Breast epithelium (tissue), 4 donors: ENCODE results near the gene DRAP1. TPM values are rescaled to one million over a fixed set of nuclear protein-coding genes. Genes with fewer than 3 reads are reported as not detected.

Source experiments
- DNase-seq, 2 donors: peaks; one replicate each; pipeline ENCODE4 v3.0.0-alpha.2; 2019; ENCODE audit warnings: low spot score in 2 of 2
- H3K27ac ChIP-seq, 2 donors: fragments of 200-600 bp; sonication (generic) in 1 of 2; one replicate each; pipeline ENCODE4 v1.5.1; 2016 to 2019; ENCODE audit warnings: mild to moderate bottlenecking in 1 of 2
- H3K27me3 ChIP-seq, 2 donors: fragments of 200-600 bp; sonication (generic) in 1 of 2; one replicate each; pipeline versions ENCODE4 v1.5.1 to v1.6.0; 2017 to 2019; ENCODE audit warnings: control low read depth in 1 of 2, mild to moderate bottlenecking in 1 of 2
- H3K36me3 ChIP-seq: fragments of 200-600 bp; one replicate; pipeline ENCODE4 v1.5.1; 2019
- H3K4me1 ChIP-seq, 2 donors: fragments of 200-600 bp; sonication (generic); one replicate each; pipeline ENCODE4 v1.5.1; 2016 to 2019; ENCODE audit warnings: control low read depth in 1 of 2
- H3K4me3 ChIP-seq, 3 donors: fragments of 200-600 bp; sonication (generic); 1 replicate in 2 of 3; 2 replicates in 1 of 3; pipeline ENCODE4 v1.5.1; 2016 to 2019; ENCODE audit warnings: mild to moderate bottlenecking in 3 of 3, moderate library complexity in 2 of 3
- H3K9me3 ChIP-seq, 2 donors: fragments of 200-600 bp; sonication (generic) in 1 of 2; one replicate each; pipeline ENCODE4 v1.5.1; 2016 to 2019; ENCODE audit warnings: control low read depth in 1 of 2
- POLR2A ChIP-seq: fragments of 450-650 bp; IDR thresholded peaks from one replicate; pipeline ENCODE4 v1.6.1; 2016; ENCODE audit warnings: antibody characterized with exemption, mild to moderate bottlenecking, moderate library complexity
- POLR2AphosphoS5 ChIP-seq, 3 donors: sonication (generic); formaldehyde crosslinking; IDR thresholded peaks; one replicate each; pipeline ENCODE4 v1.6.1; 2017; ENCODE audit warnings: antibody characterized with exemption in 3 of 3
- intact Hi-C: fragments of 100-400 bp; cut with DNase I; formaldehyde crosslinking; loops from one replicate; pipeline ENCODE4 v1.15.1; 2023; ENCODE audit warnings: low total_unique reads
- total RNA-seq, 3 donors: library from RNA; depleted of rRNA; stranded (reverse); fragments of >200 nt; gene quantifications; one replicate each; pipeline ENCODE4 v1.1.0, GENCODE V29; 2016
- TF ChIP-seq, protein P1 (sequence below), 3 donors: fragments of 450-650 bp; IDR thresholded peaks; one replicate each; pipeline ENCODE4 v1.5.1; 2016 to 2017; ENCODE audit warnings: antibody characterized with exemption in 3 of 3, mild to moderate bottlenecking in 3 of 3, moderate library complexity in 3 of 3

Gene DRAP1
- total RNA-seq, 3 donors from 2014 or later, result 50.1 to 64.5 (median 51.5) TPM

GRCh38 chr11:65965986-65966762 lies 46.9 kb downstream of the DRAP1 start:
- H3K27ac ChIP-seq, result no peak overlapping the region
- peaks cover 15 to 16% of the 10 kb centered on the region in 2 donors for H3K4me1 ChIP-seq
- intact Hi-C loops, result loop anchor here (10.0 kb wide), 1 partner anchor 81 kb away; the partner anchor contains the start of gene FIBP
- TF ChIP-seq POLR2AphosphoS5 (IDR thresholded peaks at IDR 0.05) (no peak), POLR2A (no peak)
- TF ChIP-seq, protein P1, sequence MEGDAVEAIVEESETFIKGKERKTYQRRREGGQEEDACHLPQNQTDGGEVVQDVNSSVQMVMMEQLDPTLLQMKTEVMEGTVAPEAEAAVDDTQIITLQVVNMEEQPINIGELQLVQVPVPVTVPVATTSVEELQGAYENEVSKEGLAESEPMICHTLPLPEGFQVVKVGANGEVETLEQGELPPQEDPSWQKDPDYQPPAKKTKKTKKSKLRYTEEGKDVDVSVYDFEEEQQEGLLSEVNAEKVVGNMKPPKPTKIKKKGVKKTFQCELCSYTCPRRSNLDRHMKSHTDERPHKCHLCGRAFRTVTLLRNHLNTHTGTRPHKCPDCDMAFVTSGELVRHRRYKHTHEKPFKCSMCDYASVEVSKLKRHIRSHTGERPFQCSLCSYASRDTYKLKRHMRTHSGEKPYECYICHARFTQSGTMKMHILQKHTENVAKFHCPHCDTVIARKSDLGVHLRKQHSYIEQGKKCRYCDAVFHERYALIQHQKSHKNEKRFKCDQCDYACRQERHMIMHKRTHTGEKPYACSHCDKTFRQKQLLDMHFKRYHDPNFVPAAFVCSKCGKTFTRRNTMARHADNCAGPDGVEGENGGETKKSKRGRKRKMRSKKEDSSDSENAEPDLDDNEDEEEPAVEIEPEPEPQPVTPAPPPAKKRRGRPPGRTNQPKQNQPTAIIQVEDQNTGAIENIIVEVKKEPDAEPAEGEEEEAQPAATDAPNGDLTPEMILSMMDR (IDR thresholded peaks at IDR 0.05), result no peak
- H3K36me3 ChIP-seq, result peaks cover 15% of the 10 kb centered on the region
- H3K9me3 ChIP-seq, result no peaks in the 10 kb centered on the region
- no peak overlapping the region for H3K4me3 ChIP-seq
- H3K27me3 ChIP-seq, result no peaks in the 10 kb centered on the region
- DNase-seq, result no peak

- H3K9me3 ChIP-seq, result no peaks in the 10 kb centered on the region
- intact Hi-C loops, result loop anchor here (10.0 kb wide), 1 partner anchor 83 kb away; the partner anchor contains the start of gene FIBP
- H3K36me3 ChIP-seq, result peaks cover 15% of the 10 kb centered on the region
- H3K27ac ChIP-seq, result no peak overlapping the region
- TF ChIP-seq, protein P1 (IDR thresholded peaks at IDR 0.05), result no peak
- no peak for TF ChIP-seq POLR2AphosphoS5 (IDR thresholded peaks at IDR 0.05)
- no peak for TF ChIP-seq POLR2A
- no peak overlapping the region for H3K4me3 ChIP-seq
- DNase-seq, result no peak
- no peaks in the 10 kb centered on the region for H3K27me3 ChIP-seq
- peaks cover 13 to 15% of the 10 kb centered on the region in 2 donors for H3K4me1 ChIP-seq
These were observed 48.2 kb downstream of the DRAP1 start for GRCh38 chr11:65967329-65967934.

DNA sequence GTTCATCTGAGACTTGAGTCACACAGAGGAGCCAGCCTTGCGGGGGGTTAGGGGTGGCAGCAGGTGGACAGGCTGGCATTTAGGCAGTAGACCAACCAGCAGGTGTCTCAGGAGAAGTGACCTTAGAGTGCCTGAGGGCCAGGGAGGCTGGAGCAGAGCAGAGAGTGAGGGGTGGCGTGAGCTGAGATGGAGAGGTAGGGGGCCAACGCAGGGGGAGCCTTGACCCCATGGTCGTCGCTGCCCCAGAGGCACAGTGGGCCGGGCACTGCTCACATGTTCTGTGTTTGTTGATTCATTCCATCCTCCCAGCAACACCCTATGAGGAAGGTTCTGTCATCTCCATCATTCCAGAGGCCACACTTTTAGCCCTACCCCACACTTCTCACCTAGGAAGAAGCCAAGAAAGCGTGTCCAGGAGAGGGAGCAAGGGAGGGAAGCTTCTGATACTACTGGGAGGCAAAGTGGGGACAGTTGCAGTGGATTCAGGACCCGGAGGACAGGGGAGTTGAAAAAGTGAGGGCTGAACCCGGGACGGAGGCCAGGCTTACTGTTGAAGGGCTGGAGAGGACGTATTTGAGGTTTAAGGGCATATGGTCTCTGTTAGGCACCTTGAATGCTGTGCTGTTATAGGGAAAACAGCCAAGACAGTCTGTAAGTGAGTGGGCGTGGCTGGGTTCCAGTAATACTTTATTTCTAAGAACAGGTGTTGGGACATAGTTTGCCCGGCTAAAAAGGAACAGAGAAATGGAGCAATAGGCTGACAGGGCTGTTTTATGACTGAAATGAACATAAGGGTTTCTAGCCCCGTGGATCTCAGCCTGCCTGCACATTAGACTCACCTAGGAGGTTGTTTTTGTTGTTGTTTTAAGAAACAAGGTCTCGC lies 49.6 kb downstream of the DRAP1 start:
- Histone ChIP-seq H3K4me3 (no peak overlapping the region), H3K27me3 (no peaks in the 10 kb centered on the region), H3K36me3 (peaks cover 15% of the 10 kb centered on the region), H3K9me3 (no peaks in the 10 kb centered on the region), H3K4me1 (peaks cover under 1% of the 10 kb centered on the region in 2 donors), H3K27ac (no peak overlapping the region)
- no peak for DNase-seq
- TF ChIP-seq, protein P1 (IDR thresholded peaks at IDR 0.05), result no peak
- no peak for TF ChIP-seq POLR2AphosphoS5 (IDR thresholded peaks at IDR 0.05)
- no peak for TF ChIP-seq POLR2A
- intact Hi-C loops, result loop anchor here (10.0 kb wide), 1 partner anchor 84 kb away; the partner anchor contains the start of gene FIBP

Other genes starting within 250 kb of the DRAP1 start
- gene KAT5, start 207.2 kb upstream of the DRAP1 start, total RNA-seq, result 10 to 100 TPM; 50.1 to 66.7 (median 61.3) TPM
- gene RNASEH2C, start 198.6 kb upstream of the DRAP1 start, total RNA-seq, result 100 to 1,000 TPM in 1 of 3 donors, 10 to 100 TPM in 2; 89.1 to 110 (median 99.8) TPM
- gene AP5B1, start 138.4 kb upstream of the DRAP1 start, total RNA-seq, result 10 to 100 TPM; 15.5 to 19.3 (median 17.6) TPM
- gene OVOL1, start 132.4 kb upstream of the DRAP1 start, total RNA-seq, result 1 to 10 TPM in 2 of 3 donors, not detected in 1; 3.6 to 5.1 TPM
- 1 to 10 TPM in 1 of 3 donors, under 1 TPM in 2; 0.15 to 2.3 (median 0.48) TPM for gene SNX32, start 85.5 kb upstream of the DRAP1 start, total RNA-seq
- gene CFL1, start 61.2 kb upstream of the DRAP1 start, total RNA-seq, result 100 to 1,000 TPM; 407 to 564 (median 453) TPM
- gene MUS81, start 59.0 kb upstream of the DRAP1 start, total RNA-seq, result 10 to 100 TPM; 29.8 to 44.6 (median 42.9) TPM
- gene EFEMP2, start 46.6 kb upstream of the DRAP1 start, total RNA-seq, result 10 to 100 TPM; 34.5 to 75.0 (median 57.0) TPM
- 1 to 10 TPM; 1.6 to 4.0 (median 1.9) TPM for gene CTSW, start 39.6 kb upstream of the DRAP1 start, total RNA-seq
- gene FIBP, start 31.0 kb upstream of the DRAP1 start, total RNA-seq, result 10 to 100 TPM; 51.2 to 68.5 (median 51.7) TPM
- gene CCDC85B, start 28.8 kb upstream of the DRAP1 start, total RNA-seq, result 10 to 100 TPM; 30.3 to 91.1 (median 41.9) TPM
- 10 to 100 TPM in 1 of 3 donors, 1 to 10 TPM in 2; 2.4 to 17.0 (median 7.2) TPM for gene FOSL1, start 19.0 kb upstream of the DRAP1 start, total RNA-seq
- gene C11orf68, start 364 bp upstream of the DRAP1 start, total RNA-seq, result 10 to 100 TPM; 16.7 to 20.3 (median 19.7) TPM
- not detected for gene TSGA10IP, start 26.1 kb downstream of the DRAP1 start, total RNA-seq
- 10 to 100 TPM; 55.2 to 68.5 (median 55.9) TPM for gene SART1, start 42.3 kb downstream of the DRAP1 start, total RNA-seq
- gene EIF1AD, start 82.7 kb downstream of the DRAP1 start, total RNA-seq, result 10 to 100 TPM; 31.0 to 33.1 (median 31.0) TPM
- 10 to 100 TPM; 15.7 to 42.0 (median 37.4) TPM for gene BANF1, start 83.1 kb downstream of the DRAP1 start, total RNA-seq
- gene CST6, start 92.6 kb downstream of the DRAP1 start, total RNA-seq, result under 1 TPM in 2 of 3 donors, not detected in 1; 0.59 to 0.98 TPM
- gene CATSPER1, start 107.1 kb downstream of the DRAP1 start, total RNA-seq, result 1 to 10 TPM in 1 of 3 donors, under 1 TPM in 1, not detected in 1; 0.32 to 1.3 TPM
- under 1 TPM in 1 of 3 donors, not detected in 2; 0.29 TPM for gene GAL3ST3, start 129.7 kb downstream of the DRAP1 start, total RNA-seq
- 100 to 1,000 TPM; 144 to 163 (median 154) TPM for gene SF3B2, start 132.9 kb downstream of the DRAP1 start, total RNA-seq
- gene PACS1, start 150.8 kb downstream of the DRAP1 start, total RNA-seq, result 10 to 100 TPM; 37.9 to 40.6 (median 38.6) TPM